HG03378 (cell line): ENCODE data around the gene MXRA8.
A peak's percentile ranks its signal among the peaks of the same experiment; 100 is the strongest.
"Not testable (repeated sequence)": the region's sequence is repeated elsewhere in the genome, so short reads cannot be mapped to it uniquely, and the experiment has no call there.

ENCODE experiments used
- ATAC-seq: cut with Tn5 transposase; IDR thresholded peaks from one replicate; pipeline ENCODE4 v1.9.1; 2021; ENCODE audit warnings: mild to moderate bottlenecking, moderate library complexity; ENCODE audit not compliant: unreplicated experiment

MXRA8 gene

GRCh38 chr1:1393014-1393413 is 34.7 kb upstream of the MXRA8 start:
- no peak for ATAC-seq

- no peak for ATAC-seq
Measured at GRCh38 chr1:1391225-1391624, 32.9 kb upstream of the MXRA8 start.

- ATAC-seq: no peak
Measured at GRCh38 chr1:1390675-1391074, 32.3 kb upstream of the MXRA8 start.

- no peak for ATAC-seq
Measured at GRCh38 chr1:1388078-1388472, 29.7 kb upstream of the MXRA8 start.

- ATAC-seq: no peak
Measured at GRCh38 chr1:1387098-1388077, 29.0 kb upstream of the MXRA8 start.

- ATAC-seq: no peak
Measured at GRCh38 chr1:1385931-1386330, 27.6 kb upstream of the MXRA8 start.

- not testable (repeated sequence) for ATAC-seq
Measured at GRCh38 chr1:1385339-1385738, 27.0 kb upstream of the MXRA8 start.

GRCh38 chr1:1381294-1381693 is 22.9 kb upstream of the MXRA8 start:
- no peak for ATAC-seq

GRCh38 chr1:1380860-1381259 is 22.5 kb upstream of the MXRA8 start:
- no peak for ATAC-seq

GRCh38 chr1:1377540-1378205 is 19.3 kb upstream of the MXRA8 start:
- ATAC-seq: no peak

GRCh38 chr1:1376551-1377226 is 18.3 kb upstream of the MXRA8 start:
- ATAC-seq: no peak

- ATAC-seq: peak; percentile 85
Measured at GRCh38 chr1:1374929-1375662, 16.7 kb upstream of the MXRA8 start, which contains the start of gene AURKAIP1. Gene AURKAIP1, minus strand, starts transcription at chr1:1375207. Its CDS starts 451 bp downstream, at chr1:1374756.

GRCh38 chr1:1374589-1374928 is 16.2 kb upstream of the MXRA8 start:
- peak; percentile 4 for ATAC-seq

- ATAC-seq: no peak
Measured at GRCh38 chr1:1373815-1374588, 15.6 kb upstream of the MXRA8 start.

- no peak for ATAC-seq
Measured at GRCh38 chr1:1373051-1373814, 14.9 kb upstream of the MXRA8 start.

GRCh38 chr1:1371746-1372711 is 13.7 kb upstream of the MXRA8 start:
- no peak for ATAC-seq

- ATAC-seq: no peak
Measured at GRCh38 chr1:1371364-1371745, 13.0 kb upstream of the MXRA8 start.

- ATAC-seq: no peak
Measured at GRCh38 chr1:1370771-1371300, 12.5 kb upstream of the MXRA8 start.
